Suppressor macrophage treated with lipopolysaccharide for 4 hours (primary cell): ENCODE results near the gene TAF8.

ENCODE experiments used
- DNase-seq: peaks from one replicate; pipeline ENCODE4 v3.0.0-alpha.2; 2020

TAF8 gene

GRCh38 chr6:42066156-42066675, 15.9 kb downstream of the TAF8 start:
- no peak for DNase-seq

GRCh38 chr6:42068173-42068572, 17.8 kb downstream of the TAF8 start:
- no peak for DNase-seq

GRCh38 chr6:42068872-42069522, 18.7 kb downstream of the TAF8 start:
- no peak for DNase-seq

- no peak for DNase-seq
These were observed 21.7 kb downstream of the TAF8 start for GRCh38 chr6:42071881-42072583.

GRCh38 chr6:42073287-42073686, 23.0 kb downstream of the TAF8 start:
- DNase-seq = no peak

- DNase-seq = peak; percentile 78
These were observed 25.0 kb downstream of the TAF8 start for GRCh38 chr6:42075159-42075838.

GRCh38 chr6:42078386-42078785, 28.1 kb downstream of the TAF8 start:
- no peak for DNase-seq

GRCh38 chr6:42079941-42080464, 29.7 kb downstream of the TAF8 start:
- DNase-seq = no peak

GRCh38 chr6:42083530-42083929, 33.2 kb downstream of the TAF8 start:
- no peak for DNase-seq

GRCh38 chr6:42084889-42085288, 34.6 kb downstream of the TAF8 start:
- DNase-seq = no peak

GRCh38 chr6:42086046-42087035, 36.0 kb downstream of the TAF8 start:
- no peak for DNase-seq

- no peak for DNase-seq
These were observed 37.8 kb downstream of the TAF8 start for GRCh38 chr6:42088101-42088591.

GRCh38 chr6:42090819-42091717, 40.7 kb downstream of the TAF8 start:
- no peak for DNase-seq

- no peak for DNase-seq
These were observed 41.3 kb downstream of the TAF8 start for GRCh38 chr6:42091718-42092023.

- no peak for DNase-seq
These were observed 43.4 kb downstream of the TAF8 start for GRCh38 chr6:42093582-42094329.

GRCh38 chr6:42095094-42095493, 44.8 kb downstream of the TAF8 start:
- no peak for DNase-seq

GRCh38 chr6:42095776-42096541, 45.6 kb downstream of the TAF8 start:
- DNase-seq = no peak

GRCh38 chr6:42099340-42100028, 49.2 kb downstream of the TAF8 start:
- no peak for DNase-seq
